IMR-90 (cell line): ENCODE measurements around the gene PTCD1. TPM values are rescaled to one million over a fixed set of nuclear protein-coding genes. Genes with fewer than 3 reads are reported as not detected.
A peak's percentile ranks its signal among the peaks of the same experiment; 100 is the strongest.

Experiments used
- ATAC-seq: fragments of 200-7000 bp; cut with Tn5 transposase; 2 replicates; pipeline ENCODE4 v1.9.1; 2020; ENCODE audit warnings: low read depth, mild to moderate bottlenecking, moderate library complexity
- BruUV-seq: library from RNA; stranded (reverse); fragments of 400-500 nt; replicated peaks from 2 replicates; lab custom pipeline; 2021; lab: Mats Ljungman, UMichigan
- CTCF ChIA-PET: fragments of 300-600 bp; formaldehyde crosslinking; extraction: SDS; loops from one replicate; lab custom pipeline; 2021; ENCODE audit warnings: antibody characterized with exemption; lab: Yijun Ruan, JAX
- POLR2A ChIA-PET: fragments of 300-600 bp; sonication (Branson Sonifier 250); formaldehyde crosslinking; loops from one replicate; lab custom pipeline; 2022; ENCODE audit warnings: antibody characterized with exemption; ENCODE audit not compliant: unreplicated experiment; lab: Charles Lee
- DNase-seq: peaks from one replicate; pipeline ENCODE4 v3.0.0; 2013
- H2AFZ ChIP-seq: replicated peaks from 2 replicates; pipeline ENCODE3; 2013; ENCODE audit warnings: low read length, mild to moderate bottlenecking; ENCODE audit not compliant: poor library complexity
- H2AK5ac ChIP-seq: 2 replicates; pipeline ENCODE4 v1.6.1; 2013; ENCODE audit warnings: low read depth, low read length, inconsistent platforms
- H2AK9ac ChIP-seq: replicated peaks from 2 replicates; pipeline ENCODE3; 2013; ENCODE audit warnings: mild to moderate bottlenecking, low read depth, low read length, moderate library complexity; ENCODE audit not compliant: poor library complexity
- H2BK120ac ChIP-seq: 2 replicates; pipeline ENCODE4 v1.6.1; 2013; ENCODE audit warnings: low read depth, low read length, inconsistent platforms
- H2BK15ac ChIP-seq: 3 replicates; pipeline ENCODE4 v1.6.1; 2013; ENCODE audit warnings: low read depth, low read length, inconsistent platforms
- H2BK20ac ChIP-seq: 2 replicates; pipeline ENCODE4 v1.6.1; 2013; ENCODE audit warnings: low read depth, mild to moderate bottlenecking, inconsistent platforms, low read length, moderate library complexity
- H2BK5ac ChIP-seq: 2 replicates; pipeline ENCODE4 v1.6.1; 2013; ENCODE audit warnings: mild to moderate bottlenecking, low read depth, low read length, inconsistent platforms; ENCODE audit not compliant: poor library complexity, severe bottlenecking
- H3K14ac ChIP-seq: replicated peaks from 2 replicates; pipeline ENCODE4 v1.6.1; 2013; ENCODE audit warnings: low read depth, low read length, inconsistent platforms
- H3K18ac ChIP-seq: 2 replicates; pipeline ENCODE4 v1.6.1; 2013; ENCODE audit warnings: low read depth, low read length, control low read depth
- H3K23ac ChIP-seq: 2 replicates; pipeline ENCODE4 v1.6.1; 2013; ENCODE audit warnings: low read depth, low read length, inconsistent platforms
- H3K27ac ChIP-seq: 2 replicates; pipeline ENCODE4 v1.5.1; 2013; ENCODE audit warnings: mild to moderate bottlenecking, control low read depth, low read length; ENCODE audit not compliant: insufficient read depth
- H3K27me3 ChIP-seq: 2 replicates; pipeline ENCODE4 v1.6.1; 2013; ENCODE audit warnings: low read length; ENCODE audit not compliant: control insufficient read depth, insufficient read depth
- H3K36me3 ChIP-seq: 2 replicates; pipeline ENCODE4 v1.6.1; 2013; ENCODE audit warnings: low read length, mixed read lengths; ENCODE audit not compliant: control insufficient read depth, insufficient read depth
- H3K4ac ChIP-seq: 2 replicates; pipeline ENCODE4 v1.6.1; 2013; ENCODE audit warnings: low read depth, low read length, inconsistent platforms
- H3K4me1 ChIP-seq: 2 replicates; pipeline ENCODE4 v1.6.1; 2013; ENCODE audit warnings: low read length, mixed read lengths; ENCODE audit not compliant: control insufficient read depth, insufficient read depth
- H3K4me2 ChIP-seq: 2 replicates; pipeline ENCODE4 v1.6.1; 2013; ENCODE audit warnings: low read depth, mild to moderate bottlenecking, control low read depth, low read length, moderate library complexity
- H3K4me3 ChIP-seq: 2 replicates; pipeline ENCODE4 v1.5.1; 2013; ENCODE audit warnings: low read depth, mild to moderate bottlenecking, control low read depth, low read length, moderate library complexity; ENCODE audit not compliant: insufficient read depth
- H3K56ac ChIP-seq: 2 replicates; pipeline ENCODE4 v1.6.1; 2013; ENCODE audit warnings: low read length, inconsistent platforms; ENCODE audit not compliant: insufficient read depth; ENCODE audit errors: extremely low read depth
- H3K79me1 ChIP-seq, 2 experiments: 2 replicates each; pipeline ENCODE4 v1.6.1; 2013; ENCODE audit warnings: low read length in 2 of 2, inconsistent platforms in 1 of 2, low read depth in 1 of 2
- H3K9ac ChIP-seq: 2 replicates; pipeline ENCODE4 v1.6.1; 2013; ENCODE audit warnings: low read depth, low read length, control low read depth
- H3K9me1 ChIP-seq: 2 replicates; pipeline ENCODE4 v1.6.1; 2013; ENCODE audit warnings: low read length, inconsistent platforms; ENCODE audit not compliant: insufficient read depth
- H3K9me3 ChIP-seq: 2 replicates; pipeline ENCODE4 v1.6.1; 2013; ENCODE audit warnings: low read length; ENCODE audit not compliant: control insufficient read depth, insufficient read depth
- H4K20me1 ChIP-seq: 2 replicates; pipeline ENCODE4 v1.6.1; 2013; ENCODE audit warnings: low read length, inconsistent platforms; ENCODE audit not compliant: insufficient read depth
- H4K5ac ChIP-seq: 2 replicates; pipeline ENCODE4 v1.6.1; 2013; ENCODE audit warnings: mild to moderate bottlenecking, low read depth, low read length, control low read depth
- H4K8ac ChIP-seq, 2 experiments: 2 replicates each; pipeline ENCODE4 v1.6.1; 2013; ENCODE audit warnings: low read depth in 2 of 2, low read length in 2 of 2, control low read depth in 1 of 2, inconsistent platforms in 1 of 2
- H4K91ac ChIP-seq: 2 replicates; pipeline ENCODE4 v1.6.1; 2013; ENCODE audit warnings: low read depth, low read length, inconsistent platforms; ENCODE audit not compliant: insufficient read depth
- BHLHE40 ChIP-seq: fragments of 150-350 bp; IDR thresholded peaks from 2 replicates; pipeline ENCODE4 v1.6.1; 2016; ENCODE audit warnings: mild to moderate bottlenecking, low read depth, low read length
- CEBPB ChIP-seq: IDR thresholded peaks from 2 replicates; pipeline ENCODE4 v1.6.1; 2012; ENCODE audit warnings: low read depth, low read length, improper control_type of control experiment
- CHD1 ChIP-seq: IDR thresholded peaks from 2 replicates; pipeline ENCODE4 v1.6.1; 2012; ENCODE audit warnings: low read depth, low read length, improper control_type of control experiment
- MAZ ChIP-seq: IDR thresholded peaks from 2 replicates; pipeline ENCODE4 v1.6.1; 2012; ENCODE audit warnings: low read depth, mild to moderate bottlenecking, low read length, improper control_type of control experiment, moderate library complexity, borderline replicate concordance
- MXI1 ChIP-seq: IDR thresholded peaks from 2 replicates; pipeline ENCODE4 v1.6.1; 2012; ENCODE audit warnings: low read depth, mild to moderate bottlenecking, low read length, moderate library complexity, borderline replicate concordance
- POLR2A ChIP-seq: IDR thresholded peaks from 2 replicates; pipeline ENCODE4 v1.6.1; 2012; ENCODE audit warnings: mild to moderate bottlenecking, low read depth, low read length
- RAD21 ChIP-seq: IDR thresholded peaks from 2 replicates; pipeline ENCODE4 v1.6.1; 2012; ENCODE audit warnings: low read length, improper control_type of control experiment
- RCOR1 ChIP-seq: IDR thresholded peaks from 2 replicates; pipeline ENCODE4 v1.6.1; 2012; ENCODE audit warnings: mild to moderate bottlenecking, low read length, improper control_type of control experiment; ENCODE audit not compliant: insufficient replicate concordance
- RFX5 ChIP-seq: IDR thresholded peaks from 2 replicates; pipeline ENCODE4 v1.8.0; 2012; ENCODE audit warnings: low read depth, mild to moderate bottlenecking, low read length, moderate library complexity
- SMC3 ChIP-seq: fragments of 150-350 bp; IDR thresholded peaks from 2 replicates; pipeline ENCODE4 v1.6.1; 2016; ENCODE audit warnings: low read depth, mild to moderate bottlenecking, antibody characterized with exemption, low read length, moderate library complexity
- WGBS, 2 experiments: methylation state at CpG; one replicate each; pipeline versions ENCODE4 v1.1.5 to v1.1.7; 2013; ENCODE audit warnings: missing lambda C conversion rate in 2 of 2; ENCODE audit not compliant: insufficient read length in 1 of 2; ENCODE audit errors: extremely low coverage in 2 of 2; 5-methylcytosine and 5-hydroxymethylcytosine counted together
- dilution Hi-C: fragments of 300-500 bp; cut with HindIII; formaldehyde crosslinking; loops from one replicate; pipeline ENCODE4 v1.14.3; 2018; ENCODE audit warnings: low sequenced_read_pairs; ENCODE audit not compliant: unreplicated experiment
- in situ Hi-C: fragments of 300-500 bp; cut with MboI; formaldehyde crosslinking; loops from 3 replicates; pipeline ENCODE4 v1.14.3; 2019; ENCODE audit warnings: low sequenced_read_pairs, inconsistent platforms, mixed read lengths
- intact Hi-C: fragments of 100-400 bp; cut with micrococcal nuclease; formaldehyde crosslinking; loops from 2 replicates; pipeline ENCODE4 v1.10.0; 2022
- polyA plus RNA-seq, 3 experiments: library from polyadenylated mRNA; depleted of rRNA; stranded (reverse); fragments of >200 nt; gene quantifications; 2 replicates each; pipeline ENCODE4 v1.2.3, GENCODE V29; 2012; ENCODE audit warnings: low replicate concordance in 1 of 3
- total RNA-seq: library from RNA; depleted of rRNA; stranded (reverse); fragments of >200 nt; gene quantifications from 2 replicates; pipeline ENCODE4 v1.2.3, GENCODE V29; 2012
- TF ChIP-seq, protein P1 (sequence below): fragments of 150-350 bp; IDR thresholded peaks from 2 replicates; pipeline ENCODE4 v1.6.1; 2017; ENCODE audit warnings: mild to moderate bottlenecking, antibody characterized with exemption, low read length, low read depth
- TF ChIP-seq, protein P2 (sequence below): conservative IDR thresholded peaks from 2 replicates; pipeline ENCODE4 v1.5.1; 2012; ENCODE audit warnings: mild to moderate bottlenecking, low read depth, low read length, improper control_type of control experiment
- TF ChIP-seq, protein P3 (sequence below): fragments of 150-350 bp; IDR thresholded peaks from 2 replicates; pipeline ENCODE4 v1.6.1; 2016; ENCODE audit warnings: low read depth, mild to moderate bottlenecking, low read length, moderate library complexity, borderline replicate concordance

The PTCD1 gene
- total and polyA plus RNA-seq, 2 of the 4 experiments (the other 2 are of a cell fraction), result 2.2 to 4.0 TPM

DNA sequence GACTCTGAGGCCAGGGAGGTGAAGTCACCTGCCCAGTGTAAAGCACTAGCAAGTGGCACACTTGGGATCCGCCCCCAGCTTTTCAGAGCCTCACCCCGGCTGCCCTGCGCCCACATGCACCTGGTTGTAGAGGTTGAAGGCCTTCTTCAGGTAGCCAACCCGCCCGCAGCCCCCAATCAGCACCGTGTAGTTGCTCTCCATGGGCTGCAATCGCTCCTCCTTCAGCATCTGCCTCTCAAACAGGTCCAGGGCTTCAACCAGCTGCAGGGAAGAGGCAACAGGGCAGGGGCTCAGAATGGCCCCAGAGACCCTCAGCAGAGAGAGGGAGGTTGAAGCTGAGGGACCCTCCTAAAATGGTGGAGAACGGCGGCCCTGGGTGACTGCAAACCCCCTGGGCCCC lies 5.4 kb downstream of the PTCD1 start:
- Histone ChIP-seq H3K23ac (no peak overlapping the region), H2AK5ac (no peak overlapping the region), H3K79me1 (peaks cover 13 to 18% of the 10 kb centered on the region in 2 experiments), H4K5ac (no peak overlapping the region), H3K4me3 (no peak overlapping the region), H3K4ac (no peak overlapping the region), H2AFZ (no peak overlapping the region), H2BK5ac (no peak overlapping the region), H3K18ac (no peak overlapping the region), H3K14ac (no peak overlapping the region), H4K8ac (no peak overlapping the region), H3K36me3 (peaks cover 50% of the 10 kb centered on the region), H3K9me1 (0 out of 2 replicates have a peak, but pooled peaks cover 3% of the 10 kb centered on the region), H4K20me1 (no peaks in the 10 kb centered on the region; the same call in none of the 2 replicates), H3K4me1 (no peaks in the 10 kb centered on the region), H2AK9ac (peak overlapping the region; percentile 42), H2BK15ac (no peak overlapping the region), H3K9me3 (no peaks in the 10 kb centered on the region), H3K4me2 (no peak overlapping the region), H3K27me3 (no peaks in the 10 kb centered on the region), H3K9ac (no peak overlapping the region), H3K56ac (no peak overlapping the region), H2BK20ac (no peak overlapping the region), H3K27ac (no peak overlapping the region), H2BK120ac (no peak overlapping the region), H4K91ac (no peak overlapping the region)
- 97% methylated on average over 7 of the region's 9 CpGs; no CpG with 5 or more reads in 1 of the 2 experiments for WGBS, 2 experiments
- no peak for TF ChIP-seq SMC3
- TF ChIP-seq POLR2A, result no peak
- no peak for TF ChIP-seq RAD21
- no peak for TF ChIP-seq RFX5
- TF ChIP-seq BHLHE40, result no peak
- TF ChIP-seq, protein P1, sequence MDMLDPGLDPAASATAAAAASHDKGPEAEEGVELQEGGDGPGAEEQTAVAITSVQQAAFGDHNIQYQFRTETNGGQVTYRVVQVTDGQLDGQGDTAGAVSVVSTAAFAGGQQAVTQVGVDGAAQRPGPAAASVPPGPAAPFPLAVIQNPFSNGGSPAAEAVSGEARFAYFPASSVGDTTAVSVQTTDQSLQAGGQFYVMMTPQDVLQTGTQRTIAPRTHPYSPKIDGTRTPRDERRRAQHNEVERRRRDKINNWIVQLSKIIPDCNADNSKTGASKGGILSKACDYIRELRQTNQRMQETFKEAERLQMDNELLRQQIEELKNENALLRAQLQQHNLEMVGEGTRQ, result no peak
- no peak for TF ChIP-seq CHD1
- no peak for TF ChIP-seq MXI1
- no peak for TF ChIP-seq MAZ
- TF ChIP-seq CEBPB, result no peak
- TF ChIP-seq RCOR1, result no peak
- TF ChIP-seq, protein P2, sequence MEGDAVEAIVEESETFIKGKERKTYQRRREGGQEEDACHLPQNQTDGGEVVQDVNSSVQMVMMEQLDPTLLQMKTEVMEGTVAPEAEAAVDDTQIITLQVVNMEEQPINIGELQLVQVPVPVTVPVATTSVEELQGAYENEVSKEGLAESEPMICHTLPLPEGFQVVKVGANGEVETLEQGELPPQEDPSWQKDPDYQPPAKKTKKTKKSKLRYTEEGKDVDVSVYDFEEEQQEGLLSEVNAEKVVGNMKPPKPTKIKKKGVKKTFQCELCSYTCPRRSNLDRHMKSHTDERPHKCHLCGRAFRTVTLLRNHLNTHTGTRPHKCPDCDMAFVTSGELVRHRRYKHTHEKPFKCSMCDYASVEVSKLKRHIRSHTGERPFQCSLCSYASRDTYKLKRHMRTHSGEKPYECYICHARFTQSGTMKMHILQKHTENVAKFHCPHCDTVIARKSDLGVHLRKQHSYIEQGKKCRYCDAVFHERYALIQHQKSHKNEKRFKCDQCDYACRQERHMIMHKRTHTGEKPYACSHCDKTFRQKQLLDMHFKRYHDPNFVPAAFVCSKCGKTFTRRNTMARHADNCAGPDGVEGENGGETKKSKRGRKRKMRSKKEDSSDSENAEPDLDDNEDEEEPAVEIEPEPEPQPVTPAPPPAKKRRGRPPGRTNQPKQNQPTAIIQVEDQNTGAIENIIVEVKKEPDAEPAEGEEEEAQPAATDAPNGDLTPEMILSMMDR, result no peak
- TF ChIP-seq, protein P3, sequence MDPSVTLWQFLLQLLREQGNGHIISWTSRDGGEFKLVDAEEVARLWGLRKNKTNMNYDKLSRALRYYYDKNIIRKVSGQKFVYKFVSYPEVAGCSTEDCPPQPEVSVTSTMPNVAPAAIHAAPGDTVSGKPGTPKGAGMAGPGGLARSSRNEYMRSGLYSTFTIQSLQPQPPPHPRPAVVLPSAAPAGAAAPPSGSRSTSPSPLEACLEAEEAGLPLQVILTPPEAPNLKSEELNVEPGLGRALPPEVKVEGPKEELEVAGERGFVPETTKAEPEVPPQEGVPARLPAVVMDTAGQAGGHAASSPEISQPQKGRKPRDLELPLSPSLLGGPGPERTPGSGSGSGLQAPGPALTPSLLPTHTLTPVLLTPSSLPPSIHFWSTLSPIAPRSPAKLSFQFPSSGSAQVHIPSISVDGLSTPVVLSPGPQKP, result no peak
- dilution Hi-C loops (no loop called here), in situ Hi-C loops (no loop called here), intact Hi-C loops (no loop called here)
- ATAC-seq (no peak), DNase-seq (no peak)
- no TSS peak for BruUV-seq
- CTCF ChIA-PET, result no interaction called here
- POLR2A ChIA-PET, result no interaction called here
